NB4 (cell line): Measurements from ENCODE around the gene PHYKPL.

Experiments used
- DNase-seq: peaks from one replicate; pipeline ENCODE4 v3.0.0; 2010; ENCODE audit warnings: low read depth
- H3K4me3 ChIP-seq: one replicate; pipeline ENCODE4 v1.5.1; 2011; ENCODE audit warnings: mild to moderate bottlenecking, low read depth, low read length, moderate library complexity
- CTCF ChIP-seq: IDR thresholded peaks from one replicate; pipeline ENCODE4 v1.5.1; 2012; ENCODE audit warnings: low read depth, low read length
- MAX ChIP-seq: IDR thresholded peaks from 2 replicates; pipeline ENCODE4 v1.6.1; 2011; ENCODE audit warnings: low read depth, low read length
- MYC ChIP-seq: IDR thresholded peaks from 2 replicates; pipeline ENCODE4 v1.6.1; 2011; ENCODE audit warnings: low read depth, low read length
- POLR2A ChIP-seq: IDR thresholded peaks from 2 replicates; pipeline ENCODE4 v1.6.1; 2011; ENCODE audit warnings: mild to moderate bottlenecking; ENCODE audit not compliant: insufficient read length; ENCODE audit errors: extremely low read depth

The PHYKPL gene

DNA sequence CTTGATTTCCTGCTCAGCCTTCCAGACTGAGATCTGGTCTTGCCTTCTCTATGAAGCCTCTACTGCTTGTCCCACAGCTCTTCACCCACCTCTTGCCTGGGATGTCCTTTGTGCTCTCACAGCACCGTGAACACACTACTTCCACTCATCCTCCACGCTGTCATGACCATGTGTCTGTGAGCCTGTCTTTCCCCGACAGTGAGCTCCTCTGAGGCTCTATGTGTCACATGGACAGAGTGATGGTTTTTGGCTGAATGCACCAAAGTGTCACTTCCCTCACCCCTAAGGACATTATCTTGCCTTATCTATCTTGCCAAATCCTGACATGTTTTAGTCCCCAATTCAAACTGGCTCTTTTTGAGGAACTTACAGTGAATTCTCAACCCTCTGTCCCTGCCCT is 11.3 kb downstream of the PHYKPL start:
- H3K4me3 ChIP-seq: no peak overlapping the region
- DNase-seq: no peak
- TF ChIP-seq MYC: no peak
- TF ChIP-seq POLR2A: no peak
- no peak for TF ChIP-seq CTCF

DNA sequence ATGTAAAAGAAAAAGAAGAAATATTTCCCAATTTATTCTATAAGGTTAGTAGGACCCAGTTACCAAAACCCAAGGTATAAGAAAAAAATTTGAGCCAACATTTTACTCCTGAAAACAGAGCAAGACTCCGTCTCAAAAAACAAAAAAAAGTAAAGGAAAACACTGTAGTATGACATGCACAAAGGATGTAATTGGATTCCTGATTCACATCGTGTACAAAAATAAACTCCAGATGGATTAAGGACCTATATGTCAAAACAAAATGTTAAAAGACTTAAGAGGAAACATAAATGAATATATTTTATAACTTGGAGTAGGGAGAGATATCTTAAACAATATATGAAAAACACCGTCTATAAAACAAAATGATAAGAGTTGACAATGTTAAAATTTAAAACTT is 13.8 kb downstream of the PHYKPL start:
- no peak overlapping the region for H3K4me3 ChIP-seq
- DNase-seq: no peak
- no peak for TF ChIP-seq POLR2A
- no peak for TF ChIP-seq MAX

- TF ChIP-seq MYC: no peak
- no peak for TF ChIP-seq POLR2A
- TF ChIP-seq MAX: no peak
- TF ChIP-seq CTCF: no peak
- DNase-seq: no peak
- no peak overlapping the region for H3K4me3 ChIP-seq
Observed at GRCh38 chr5:178218237-178218776, 14.3 kb downstream of the PHYKPL start.

GRCh38 chr5:178216779-178217178 is 15.8 kb downstream of the PHYKPL start:
- H3K4me3 ChIP-seq: no peak overlapping the region
- DNase-seq: no peak
- TF ChIP-seq MYC (no peak), POLR2A (no peak), CTCF (no peak), MAX (no peak)

GRCh38 chr5:178216088-178216534 is 16.5 kb downstream of the PHYKPL start:
- H3K4me3 ChIP-seq: no peak overlapping the region
- peak; percentile 70 for DNase-seq
- TF ChIP-seq MAX (0 out of 2 replicates have a peak, but pooled peaks have one; percentile 14), POLR2A (no peak)

GRCh38 chr5:178215280-178216002 is 17.2 kb downstream of the PHYKPL start:
- TF ChIP-seq MYC (no peak), POLR2A (no peak), MAX (no peak), CTCF (no peak)
- H3K4me3 ChIP-seq: no peak overlapping the region
- DNase-seq: peak; percentile 44
